NCI-H526 treated with DMSO at 0.1 percent for 48 hours (cell line): ENCODE results near the gene DAAM1.

ENCODE experiments used
- DNase-seq: peaks from one replicate; lab custom pipeline; 2025; lab: John Stamatoyannopoulos, UW

DAAM1 gene

DNA sequence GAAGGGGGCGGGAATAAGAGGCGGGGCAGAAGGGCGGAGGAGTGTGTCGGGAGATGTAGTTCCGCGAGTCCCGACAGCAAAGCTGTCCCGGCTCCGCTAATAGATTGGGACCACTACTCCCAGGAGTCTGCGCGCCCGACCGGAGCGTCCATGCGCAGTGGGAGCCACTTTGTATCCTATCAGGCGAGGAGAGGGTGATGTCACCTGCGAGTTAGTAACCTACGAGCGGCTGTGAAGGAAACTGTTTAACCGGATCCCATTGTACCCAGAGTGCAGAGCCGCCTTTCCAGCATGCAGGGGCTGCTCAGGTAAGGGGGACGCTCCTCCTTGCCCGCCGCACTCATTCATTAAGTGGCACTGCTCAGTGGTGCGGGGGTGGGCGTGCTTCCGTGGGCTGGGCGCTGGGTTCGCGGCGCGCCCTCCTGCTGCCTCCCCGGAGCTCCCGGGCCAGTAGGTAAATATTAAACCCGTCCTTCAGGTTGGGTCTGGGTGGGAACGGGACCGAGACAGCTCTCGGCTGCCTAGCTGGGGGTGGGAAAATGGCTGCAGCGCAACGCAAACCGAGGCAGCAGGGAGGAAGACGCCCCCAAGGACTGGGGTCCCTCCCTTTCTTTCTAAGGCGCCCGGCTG, at the start of gene DAAM1:
TSS of gene DAAM1 (plus strand) at position 207 of the 630 bp plus-strand sequence. CDS start 74,811 bp downstream, outside the sequence.
- DNase-seq: peak; percentile 97

DNA sequence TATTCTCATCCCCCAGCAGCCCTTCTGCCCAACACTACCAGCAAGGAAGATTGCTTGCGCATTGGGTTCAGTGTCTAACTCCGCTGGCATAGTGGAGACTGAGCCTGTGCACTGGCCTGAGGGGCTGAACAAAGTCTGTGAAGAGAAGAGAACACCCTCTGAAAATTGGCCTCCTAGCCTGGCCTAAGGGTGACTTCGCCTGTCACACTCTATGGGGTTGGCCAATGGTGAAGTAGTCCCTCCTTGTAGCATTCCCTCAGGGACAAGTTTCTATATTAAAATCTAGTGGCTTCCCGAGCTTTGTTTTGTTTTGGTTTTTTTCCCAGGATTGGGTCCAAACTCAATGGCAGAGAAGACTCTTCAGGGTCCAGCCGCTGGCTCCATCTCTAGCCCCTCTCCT, 49.1 kb upstream of the DAAM1 start:
- no peak for DNase-seq

DNA sequence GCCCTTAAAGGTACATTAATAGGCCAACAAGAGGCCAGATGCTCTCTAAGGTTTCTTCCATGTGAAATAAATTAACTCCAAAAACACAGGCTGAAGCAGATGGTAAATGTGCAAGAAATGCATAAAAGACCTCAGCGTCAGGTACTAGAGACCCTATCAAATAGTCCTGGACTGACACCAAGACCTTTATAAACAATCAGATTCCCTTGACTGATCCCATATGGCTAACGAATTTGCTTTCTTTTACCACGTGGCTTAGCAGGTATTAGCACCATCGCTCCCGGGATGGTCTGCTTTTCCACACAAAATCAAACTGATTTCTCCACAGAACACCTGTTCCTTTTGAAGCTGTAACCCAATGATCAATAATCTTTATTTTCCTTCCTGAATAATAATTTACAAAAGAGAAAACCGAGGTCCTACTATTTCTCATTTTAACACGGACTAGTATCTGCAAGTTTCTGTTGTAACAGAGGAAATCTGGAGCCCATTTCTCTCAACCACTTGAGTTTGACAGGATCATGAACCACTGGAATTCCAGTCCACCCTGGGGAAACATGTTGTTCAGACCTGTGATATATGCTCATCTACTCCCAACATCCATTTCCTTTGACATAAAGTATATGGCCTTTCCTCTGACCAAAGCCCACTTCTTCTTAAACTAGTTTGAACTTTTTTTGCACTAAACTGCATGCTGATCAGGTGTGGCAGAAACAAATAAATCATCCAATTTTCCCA, 48.2 kb upstream of the DAAM1 start:
- DNase-seq: no peak

DNA sequence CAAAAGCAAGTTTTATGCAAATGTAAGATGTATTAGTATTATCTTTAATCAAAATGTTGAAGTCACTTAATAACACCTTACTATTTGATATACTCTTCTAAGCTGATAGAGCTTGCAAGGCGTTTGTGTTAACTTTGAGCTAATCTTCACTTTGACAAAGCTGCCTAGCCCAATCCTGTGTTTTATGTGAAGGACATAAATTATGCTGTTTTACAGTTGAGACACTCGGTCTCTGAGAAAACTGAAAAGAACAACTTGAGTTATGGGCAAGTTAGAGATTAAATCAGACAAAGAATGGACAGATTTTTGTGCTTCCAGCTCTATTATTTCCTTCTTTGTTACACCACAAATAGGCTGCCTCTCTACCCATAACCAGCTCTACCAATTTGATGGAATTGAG, 42.0 kb upstream of the DAAM1 start:
- no peak for DNase-seq

DNA sequence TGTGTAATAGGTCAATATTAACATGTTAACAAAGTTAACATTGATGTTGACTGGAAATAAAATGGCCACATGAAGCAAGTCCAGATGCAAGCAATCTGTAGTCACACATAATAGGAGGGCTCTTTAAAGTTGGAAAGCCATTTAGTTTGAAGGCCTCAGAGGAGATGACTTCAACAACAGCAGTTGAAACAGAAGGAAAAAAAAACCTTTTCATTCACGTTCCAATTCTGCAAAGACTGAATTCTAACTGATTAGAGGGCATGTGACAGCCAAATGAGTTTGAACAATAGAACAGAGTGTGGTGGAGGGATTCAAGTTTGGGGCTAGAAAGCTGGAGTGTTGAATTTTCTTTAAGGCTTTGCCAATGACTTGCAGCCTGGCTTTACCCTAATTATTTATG, 41.5 kb upstream of the DAAM1 start:
- DNase-seq: no peak

DNA sequence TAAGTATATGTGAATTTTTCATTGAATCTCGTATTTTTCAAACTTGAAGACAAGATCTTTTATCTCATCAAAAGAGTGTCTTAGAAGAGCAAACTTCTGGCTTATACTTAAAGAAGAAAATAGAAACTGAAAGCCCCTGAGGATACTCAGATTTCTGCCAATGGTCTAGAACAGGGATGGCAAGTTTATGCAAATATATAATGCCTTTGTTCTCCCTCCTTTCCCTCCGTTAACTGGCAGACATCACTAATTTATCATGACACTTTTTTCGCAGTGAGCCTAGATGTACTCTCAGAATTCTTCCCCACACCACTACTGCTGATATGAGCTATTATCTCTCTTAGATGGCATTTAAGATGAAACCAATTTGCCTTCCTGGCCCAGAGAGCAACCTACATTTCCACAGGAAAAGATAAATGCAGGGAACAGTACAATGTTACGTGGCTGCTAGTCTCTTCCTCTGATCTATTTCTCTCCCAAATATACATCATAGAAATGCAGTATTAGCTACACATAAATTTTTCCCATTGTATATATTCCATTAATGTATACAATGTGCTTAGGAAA, 40.0 kb upstream of the DAAM1 start:
- no peak for DNase-seq

DNA sequence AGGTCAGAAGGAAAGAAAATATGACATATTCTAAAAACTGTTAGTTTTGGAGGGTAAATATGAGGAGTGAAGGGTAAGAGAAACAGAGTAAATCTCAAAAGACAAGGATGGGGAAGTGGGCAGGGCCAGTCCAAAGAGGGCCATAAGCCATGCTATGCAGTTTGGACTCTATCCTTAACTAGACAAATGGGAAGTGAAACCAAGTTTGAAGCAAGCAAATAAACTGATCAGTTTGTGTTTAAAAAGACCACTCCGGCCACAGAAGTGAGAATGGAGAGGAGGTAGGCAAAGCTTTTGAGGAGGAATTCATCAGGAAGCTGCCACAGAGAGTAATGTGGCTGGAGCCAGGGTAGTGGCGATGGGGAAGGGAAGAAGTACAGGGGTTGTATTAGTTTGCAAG, 37.5 kb upstream of the DAAM1 start:
- DNase-seq: no peak

DNA sequence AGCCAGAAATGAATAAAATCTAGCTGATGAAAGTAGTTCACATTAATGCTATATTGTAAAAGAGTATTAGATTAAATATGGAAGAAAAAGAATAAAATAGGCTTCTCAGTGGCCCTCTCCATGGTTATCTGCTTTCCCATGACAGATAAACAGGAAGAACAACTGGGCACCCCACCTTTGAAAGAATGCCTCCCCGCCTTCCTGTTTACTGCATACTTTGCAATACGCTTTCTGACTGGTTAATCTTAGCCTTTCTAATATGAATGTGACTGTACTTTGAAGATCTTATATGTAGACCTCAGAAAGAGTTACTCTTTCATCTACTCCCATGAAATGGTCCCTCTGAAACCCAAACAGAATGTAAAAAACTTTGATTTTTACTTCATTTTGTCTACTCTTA, 34.1 kb upstream of the DAAM1 start:
- DNase-seq: no peak

DNA sequence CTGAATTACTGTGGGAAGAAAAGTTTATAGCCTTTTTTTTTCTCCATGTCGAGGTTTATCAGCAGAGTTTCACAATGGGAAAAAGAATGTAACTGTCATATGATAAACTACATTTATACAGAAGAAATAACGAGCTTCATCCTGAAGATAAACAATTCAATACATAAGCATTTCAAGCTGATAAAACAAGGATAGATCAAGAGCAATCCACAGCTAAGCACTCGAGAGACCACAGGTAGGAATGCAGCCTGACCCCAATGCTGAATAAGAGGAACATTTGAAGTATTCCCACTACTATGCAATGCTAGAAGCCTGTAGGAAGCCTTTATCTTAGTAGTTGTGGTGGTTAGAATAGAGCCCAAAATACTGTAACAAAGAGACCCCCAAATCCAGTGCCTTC, 32.6 kb upstream of the DAAM1 start:
- DNase-seq: no peak

DNA sequence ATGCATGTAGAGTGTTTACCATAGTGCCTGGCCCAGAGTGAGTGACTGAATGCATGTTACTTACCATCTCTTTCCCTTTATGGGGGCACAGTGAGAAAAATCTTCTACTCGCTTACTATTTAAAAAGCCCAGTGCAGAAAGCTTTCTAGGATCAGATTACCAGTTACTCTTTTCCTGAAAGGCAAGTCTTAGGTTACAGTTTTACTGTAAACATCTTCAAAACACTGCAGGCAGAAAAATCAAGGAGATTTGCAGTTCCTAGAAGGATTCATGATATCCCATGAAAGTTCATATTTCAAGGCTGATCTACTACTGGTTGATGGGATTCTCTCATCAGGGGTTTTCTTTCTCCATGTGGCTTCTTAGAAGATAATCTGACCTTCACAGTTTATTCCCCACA, 29.3 kb upstream of the DAAM1 start:
- DNase-seq: no peak

DNA sequence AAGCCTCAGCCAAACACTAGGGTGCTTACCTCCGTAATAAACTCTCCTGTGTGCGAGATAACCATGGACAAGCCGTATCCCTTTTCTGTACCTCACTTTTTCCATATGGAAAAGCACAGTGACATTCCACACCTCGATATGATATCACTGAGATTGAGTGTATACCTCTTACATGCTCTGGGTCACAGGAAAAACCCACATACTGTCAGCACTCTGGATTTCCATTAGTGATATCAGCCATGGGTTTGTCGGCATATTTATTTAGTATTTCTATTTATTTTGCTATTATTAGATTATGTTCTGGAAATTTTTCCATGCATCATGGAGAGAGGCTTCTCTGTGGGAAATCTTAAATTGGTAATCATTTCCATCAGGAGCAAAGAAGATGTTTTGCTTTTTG, 28.0 kb upstream of the DAAM1 start:
- DNase-seq: no peak

DNA sequence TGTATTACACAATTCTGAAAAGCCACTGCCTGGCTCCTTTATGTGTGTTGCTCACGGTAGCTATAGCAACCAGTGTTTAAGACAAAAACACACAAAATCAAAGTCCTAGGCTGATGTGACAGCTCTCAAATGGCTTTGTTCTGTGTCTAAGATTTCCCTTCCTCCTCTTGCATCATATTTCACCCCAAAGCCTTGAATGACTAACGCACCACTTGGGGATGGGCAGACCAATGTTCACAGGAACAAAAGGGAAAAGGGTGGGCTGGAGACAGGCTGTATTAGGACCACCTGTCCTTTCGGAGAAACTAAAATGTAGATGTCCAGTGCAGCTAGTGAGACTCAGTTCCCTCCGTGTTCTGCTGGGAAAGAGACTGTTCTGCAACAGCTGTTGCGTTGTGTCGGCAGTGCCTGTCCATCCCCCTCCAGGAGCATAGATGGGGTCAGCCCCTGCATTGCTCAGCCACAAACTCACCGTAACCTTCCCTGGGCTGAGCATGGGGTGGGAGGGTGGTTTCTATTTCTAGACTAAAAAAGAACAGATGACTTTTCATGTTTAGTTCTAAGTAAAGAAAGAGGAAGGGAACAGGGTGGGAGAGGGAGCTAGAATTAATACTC, 26.8 kb upstream of the DAAM1 start:
- DNase-seq: no peak

DNA sequence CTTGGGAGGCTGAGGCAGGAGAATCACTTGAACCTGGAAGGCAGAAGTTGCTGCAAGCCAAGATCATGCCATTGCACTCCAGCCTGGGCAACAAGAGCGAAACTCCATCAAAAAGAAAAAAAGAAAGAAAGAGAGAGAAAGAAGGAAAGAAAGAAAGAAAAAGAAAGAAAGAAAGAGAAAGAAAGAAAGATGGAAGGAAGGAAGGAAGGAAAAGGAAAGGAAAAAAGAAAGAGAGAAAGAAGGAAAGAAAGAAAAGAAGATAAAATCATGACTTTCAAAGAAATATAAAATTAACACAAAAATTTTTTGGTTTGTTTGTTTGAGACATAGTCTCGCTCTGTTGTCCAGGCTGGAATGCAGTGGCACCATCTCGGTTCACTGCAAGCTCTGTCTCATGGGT, 22.2 kb upstream of the DAAM1 start:
- DNase-seq: no peak

DNA sequence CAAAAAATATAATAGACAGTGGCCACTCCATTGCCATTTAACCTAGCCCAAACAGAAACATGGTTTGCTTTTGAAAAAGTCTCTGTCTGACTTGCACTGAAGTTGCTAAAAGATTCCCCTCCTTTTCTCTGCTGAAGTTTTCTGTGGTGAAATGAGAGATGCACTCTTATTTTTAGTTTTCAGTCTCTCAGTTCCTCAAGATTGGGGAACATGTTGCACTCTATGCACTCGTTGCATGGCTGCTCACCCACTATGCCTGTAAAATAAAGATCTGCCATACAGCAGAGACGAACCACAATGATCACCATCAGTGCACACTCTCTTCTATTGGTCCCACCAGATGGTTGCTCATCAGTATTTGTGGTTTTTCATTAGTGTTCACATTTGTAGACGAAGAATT, 13.1 kb upstream of the DAAM1 start:
- DNase-seq: no peak

DNA sequence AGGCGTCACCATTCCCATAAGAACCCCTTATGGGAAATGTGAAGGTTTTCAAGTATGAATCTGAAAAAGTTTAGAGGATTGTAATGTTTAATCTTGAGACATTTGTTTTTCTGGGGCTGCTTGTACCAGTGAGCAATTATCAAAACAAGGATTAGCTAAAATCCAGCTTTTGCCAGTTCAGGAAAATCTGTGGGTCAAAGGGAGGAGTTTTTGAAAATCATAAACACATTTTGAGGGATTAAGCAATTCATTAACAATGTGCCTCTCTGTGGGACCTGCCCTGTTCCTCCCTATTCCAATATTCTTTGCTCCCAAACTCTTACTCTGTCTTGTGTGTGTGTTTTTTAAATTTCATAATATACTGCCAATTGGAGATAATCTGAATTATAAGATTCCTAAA, 11.7 kb upstream of the DAAM1 start:
- DNase-seq: no peak

DNA sequence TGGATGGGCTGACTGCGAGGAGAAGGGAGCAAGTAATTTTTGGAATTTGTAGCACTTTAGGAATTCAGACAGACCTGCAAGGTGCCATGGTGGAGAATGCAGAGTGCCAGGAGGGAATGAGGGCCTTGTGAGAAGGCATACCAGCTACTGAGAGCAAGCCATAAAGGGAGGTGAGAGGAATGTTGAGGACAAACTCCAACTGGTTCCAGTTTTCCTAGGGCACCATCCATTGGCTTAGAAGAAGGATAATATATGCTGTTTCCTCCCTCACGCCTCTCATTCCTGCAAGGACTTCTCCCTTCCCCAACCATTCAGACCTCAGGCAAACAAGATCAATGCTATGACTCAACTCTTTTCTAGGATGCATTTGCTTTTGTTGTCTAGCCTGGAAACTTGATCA, 11.2 kb upstream of the DAAM1 start:
- no peak for DNase-seq

DNA sequence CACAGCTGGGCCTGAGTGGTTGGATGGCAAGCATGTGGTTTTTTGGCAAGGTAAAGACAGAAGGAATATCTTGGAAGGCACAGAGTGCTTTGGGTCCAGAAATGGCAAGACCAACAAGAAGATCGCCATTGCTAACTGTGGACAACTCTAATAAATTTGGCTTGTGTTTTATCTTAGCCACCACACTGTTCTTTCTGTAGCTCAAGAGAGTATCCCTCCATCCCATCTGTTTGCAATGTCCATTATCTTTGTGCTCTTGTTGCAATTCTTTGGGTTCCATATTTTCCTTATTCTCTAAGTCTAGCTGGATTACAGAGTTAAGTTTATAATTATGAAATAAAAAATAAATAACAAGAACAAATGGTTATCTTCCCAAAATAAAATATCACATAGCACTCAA, 6.7 kb upstream of the DAAM1 start:
- no peak for DNase-seq

DNA sequence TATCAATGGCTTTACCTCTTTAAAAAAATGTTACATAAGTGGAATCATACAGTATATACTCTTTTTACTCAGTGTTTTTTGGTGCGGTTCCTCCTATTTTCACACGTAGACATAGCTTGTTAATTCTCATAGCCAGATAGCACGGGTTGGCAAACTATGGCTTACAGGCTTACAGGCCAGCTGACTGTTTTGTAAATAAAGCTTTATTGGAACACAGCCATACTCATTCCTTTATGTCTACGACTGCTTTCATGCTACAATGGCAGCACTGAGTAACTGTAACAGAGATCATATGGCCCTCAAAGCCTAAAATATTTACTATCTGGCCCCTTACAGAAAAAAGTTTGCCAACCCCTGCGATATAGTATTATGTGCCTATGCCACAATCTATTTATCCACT, 5.8 kb upstream of the DAAM1 start:
- no peak for DNase-seq

DNA sequence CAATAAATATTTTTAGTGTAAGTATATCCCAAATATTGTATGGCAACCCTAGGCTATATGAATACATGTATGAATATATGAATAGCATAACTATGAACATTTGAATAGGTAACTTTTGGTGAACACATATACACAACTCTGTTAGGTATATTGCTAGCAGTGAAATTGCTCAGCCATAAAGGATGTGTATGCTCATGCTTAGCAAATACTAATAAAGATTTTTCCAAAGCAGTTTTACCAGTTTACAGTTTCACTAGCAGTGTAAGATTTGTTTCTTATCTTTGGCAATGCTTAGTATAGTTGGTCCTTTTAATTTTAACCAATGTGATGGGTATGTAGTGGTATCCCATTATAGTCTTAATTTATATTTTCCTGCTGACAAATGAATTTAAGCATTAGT, 5.3 kb upstream of the DAAM1 start:
- DNase-seq: no peak

DNA sequence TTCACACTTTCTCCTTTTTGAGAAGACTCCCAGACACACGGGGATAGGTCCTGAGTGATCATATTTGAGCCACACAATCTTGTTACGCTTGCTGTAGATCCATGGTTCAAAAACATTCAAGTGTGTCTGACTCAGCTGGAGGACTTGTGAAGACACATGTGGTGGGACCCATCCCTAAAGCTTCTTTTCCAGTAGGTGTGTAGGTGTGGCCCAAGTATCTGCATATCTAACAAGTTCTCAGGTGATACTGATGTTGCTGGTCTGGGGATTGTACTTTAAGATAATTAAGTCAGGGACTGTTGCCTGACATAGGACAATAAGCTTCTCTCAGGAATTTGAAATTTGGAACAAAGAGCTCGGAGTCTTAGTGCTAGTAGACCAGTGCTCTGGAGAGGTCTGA, 4.1 kb upstream of the DAAM1 start:
- DNase-seq: no peak

DNA sequence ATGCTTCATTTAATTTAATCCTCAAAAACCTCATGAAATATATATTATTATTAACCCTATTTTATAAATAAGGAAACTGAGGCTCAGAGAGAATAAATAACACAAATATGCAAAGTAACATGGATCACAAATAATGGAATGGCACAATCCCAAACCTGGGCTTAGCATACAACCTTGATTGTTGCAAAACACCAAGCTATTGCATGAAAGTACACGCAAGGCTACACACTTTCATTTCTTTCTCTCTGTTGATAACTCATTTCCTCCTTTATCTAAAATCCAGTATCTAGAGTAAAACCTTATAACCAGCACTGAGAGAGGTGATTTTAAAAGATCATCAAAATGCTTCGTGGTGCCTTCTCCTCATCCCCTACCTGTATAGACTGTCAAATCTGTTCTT, 2.8 kb upstream of the DAAM1 start:
- no peak for DNase-seq

DNA sequence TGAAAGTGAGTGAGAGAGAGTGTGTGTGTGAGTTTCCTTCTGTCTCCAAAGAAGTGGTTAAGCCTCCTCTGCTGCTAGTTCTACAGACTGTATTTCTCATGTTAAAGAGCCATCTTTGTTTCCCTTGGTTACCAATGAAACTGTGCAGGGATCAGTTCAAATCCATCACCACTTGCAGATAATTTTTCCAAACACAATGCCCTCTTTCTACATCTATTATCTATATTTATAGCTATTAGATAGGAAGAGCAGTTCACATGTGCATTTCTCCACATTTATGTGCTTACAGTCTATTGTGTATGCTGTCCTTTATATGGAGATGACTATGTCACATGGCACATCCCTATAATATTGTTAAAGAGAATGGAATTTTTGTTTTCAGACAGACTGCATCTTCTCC, 2.2 kb upstream of the DAAM1 start:
- no peak for DNase-seq

DNA sequence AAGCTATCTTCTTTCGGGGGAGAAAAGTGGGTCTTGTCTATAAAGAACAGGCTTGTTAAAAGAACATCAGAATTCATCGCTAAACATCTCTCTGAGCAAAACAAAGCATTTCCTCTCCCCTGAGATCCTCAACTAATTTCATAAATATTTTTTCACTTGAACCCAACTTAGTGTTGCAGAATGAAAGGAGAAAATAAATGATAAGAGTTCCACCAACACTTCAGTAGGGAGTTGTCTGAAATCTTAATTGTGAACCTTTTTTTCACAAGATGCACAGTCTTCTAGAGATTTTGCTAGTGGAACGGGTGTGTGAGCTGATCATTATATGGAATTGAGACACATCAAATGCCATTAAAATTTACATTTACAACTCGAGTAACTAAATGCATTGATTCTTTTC, 1.3 kb upstream of the DAAM1 start:
- DNase-seq: no peak
